ENCODE measurements around the gene OTX1.
"Not testable (repeated sequence)": the region's sequence is repeated elsewhere in the genome, so short reads cannot be mapped to it uniquely, and the experiment has no call there.

Gene OTX1

GRCh38 chr2:63050334-63051041 lies at the start of gene OTX1:
Gene OTX1, plus strand, starts transcription at chr2:63050830. Its CDS starts 2,161 bp downstream, at chr2:63052991.
- no peak for DNase-seq (ENCODE audit: low read depth in 1 of 2, low spot score in 1 of 2)

DNA sequence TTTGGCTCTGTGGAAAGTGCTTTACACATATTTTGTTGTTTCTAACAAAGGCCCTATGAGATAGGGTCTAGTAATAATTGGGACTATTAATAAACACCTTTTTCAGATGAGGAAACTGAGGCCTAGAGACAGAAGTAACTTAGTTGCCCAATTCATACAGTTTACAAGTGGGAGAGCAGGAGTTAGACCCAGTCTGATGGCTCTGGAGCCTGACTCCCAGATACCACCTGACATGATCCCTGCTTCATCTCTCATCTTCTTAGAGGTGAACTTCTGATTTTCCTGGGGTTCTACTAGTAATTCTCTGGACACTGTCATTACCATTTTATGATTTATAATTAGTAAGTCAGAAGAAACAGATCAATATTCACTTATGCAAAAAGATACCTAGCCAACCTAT lies 49.1 kb upstream of the OTX1 start:
- no peak for DNase-seq (ENCODE audit: low read depth in 1 of 2, low spot score in 1 of 2)

DNA sequence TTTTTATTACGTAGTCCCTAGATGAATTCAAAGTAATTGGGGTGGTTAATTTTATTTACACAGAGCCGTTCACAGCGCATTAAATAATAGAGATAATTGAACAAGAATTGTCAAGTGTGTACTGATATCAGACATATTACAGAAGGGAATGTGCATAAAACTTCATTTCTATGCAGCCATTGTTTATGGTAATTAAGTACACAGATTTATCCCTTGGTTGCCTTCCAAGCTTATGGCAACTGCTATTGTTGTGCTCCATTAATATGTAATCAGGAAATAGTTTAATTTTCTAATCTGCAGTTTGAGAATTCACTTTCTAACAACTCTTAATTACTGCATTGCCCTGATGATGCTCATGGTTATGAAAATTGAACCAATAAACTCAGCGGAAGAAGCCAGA lies 47.3 kb upstream of the OTX1 start:
- DNase-seq (ENCODE audit: low read depth in 1 of 2, low spot score in 1 of 2): no peak

- no peak for DNase-seq (ENCODE audit: low read depth in 1 of 2, low spot score in 1 of 2)
These were observed 42.7 kb upstream of the OTX1 start for GRCh38 chr2:63007813-63008458.

GRCh38 chr2:63008838-63009237 lies 41.8 kb upstream of the OTX1 start:
- DNase-seq (ENCODE audit: low read depth in 1 of 2, low spot score in 1 of 2): no peak

DNA sequence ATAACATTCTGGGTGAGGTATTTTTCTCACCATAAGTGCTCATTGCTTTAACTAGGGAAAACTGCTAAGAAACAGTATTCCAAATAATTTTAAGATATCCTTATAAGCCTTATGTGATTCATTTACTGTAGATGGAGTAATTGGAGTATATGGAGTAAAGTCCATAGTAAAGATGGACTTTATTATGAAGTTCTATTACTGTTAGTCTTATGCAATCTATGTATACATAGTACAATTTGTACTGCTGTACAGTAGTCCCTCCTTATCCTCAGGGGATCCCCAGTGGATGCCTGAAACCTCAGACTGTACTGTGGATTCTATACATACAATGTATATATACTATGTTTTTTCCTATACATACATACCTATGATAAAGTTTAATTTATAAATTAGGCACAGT lies 41.1 kb upstream of the OTX1 start:
- DNase-seq (ENCODE audit: low read depth in 1 of 2, low spot score in 1 of 2): no peak

GRCh38 chr2:63012541-63012940 lies 38.1 kb upstream of the OTX1 start:
- DNase-seq (ENCODE audit: low read depth in 1 of 2, low spot score in 1 of 2): no peak

DNA sequence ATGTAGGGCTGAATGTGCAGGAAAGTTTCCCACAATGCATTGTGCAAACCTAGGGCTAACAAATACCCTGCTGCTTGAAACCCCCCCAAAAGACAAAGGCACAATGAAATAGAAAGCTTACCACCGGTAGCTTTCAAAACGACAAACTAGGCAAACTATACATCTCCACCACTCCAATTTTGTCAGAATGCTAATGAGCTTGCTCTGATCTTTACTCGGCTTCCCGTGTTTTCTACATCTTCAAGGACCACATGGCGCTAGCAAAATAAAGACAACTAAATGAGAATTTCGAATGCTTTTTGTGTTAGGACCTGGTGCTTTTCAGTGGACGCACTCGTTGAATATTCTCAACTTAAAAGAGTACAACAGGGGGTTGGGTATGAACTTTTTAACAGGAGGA lies 37.2 kb upstream of the OTX1 start:
- no peak for DNase-seq (ENCODE audit: low read depth in 1 of 2, low spot score in 1 of 2)

- DNase-seq (ENCODE audit: low read depth in 1 of 2, low spot score in 1 of 2): no peak
These were observed 35.2 kb upstream of the OTX1 start for GRCh38 chr2:63015389-63015788.

- no peak for DNase-seq (ENCODE audit: low read depth in 1 of 2, low spot score in 1 of 2)
These were observed 32.2 kb upstream of the OTX1 start for GRCh38 chr2:63018439-63018838.

- DNase-seq (ENCODE audit: low read depth in 1 of 2, low spot score in 1 of 2): not testable (repeated sequence)
These were observed 30.9 kb upstream of the OTX1 start for GRCh38 chr2:63019686-63020085.

- no peak for DNase-seq (ENCODE audit: low read depth in 1 of 2, low spot score in 1 of 2)
These were observed 27.2 kb upstream of the OTX1 start for GRCh38 chr2:63023444-63023843.

DNA sequence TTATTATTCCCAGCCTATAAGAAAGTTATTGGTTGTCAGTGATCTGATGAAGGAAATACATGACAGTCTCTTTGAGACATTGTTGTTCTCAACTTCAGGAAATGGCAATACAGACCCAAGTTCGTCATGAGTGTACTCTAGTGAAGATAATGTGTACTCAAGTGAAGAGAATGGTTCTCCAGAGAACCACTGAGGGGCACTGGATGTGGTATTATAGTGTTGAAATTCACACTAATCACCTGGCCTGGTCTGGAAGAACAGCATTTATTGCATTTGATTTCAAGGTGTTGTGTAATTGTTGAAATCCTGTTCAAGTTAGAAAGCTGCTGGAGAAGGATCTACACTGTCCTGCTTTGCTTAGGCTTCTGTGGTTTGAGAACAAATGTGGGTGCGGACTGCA lies 23.4 kb upstream of the OTX1 start:
- DNase-seq (ENCODE audit: low read depth in 1 of 2, low spot score in 1 of 2): no peak

- DNase-seq (ENCODE audit: low read depth in 1 of 2, low spot score in 1 of 2): no peak
These were observed 21.6 kb upstream of the OTX1 start for GRCh38 chr2:63029058-63029457.

GRCh38 chr2:63034526-63034925 lies 16.1 kb upstream of the OTX1 start:
- no peak for DNase-seq (ENCODE audit: low read depth in 1 of 2, low spot score in 1 of 2)

GRCh38 chr2:63035169-63035568 lies 15.5 kb upstream of the OTX1 start:
- DNase-seq (ENCODE audit: low read depth in 1 of 2, low spot score in 1 of 2): no peak

DNA sequence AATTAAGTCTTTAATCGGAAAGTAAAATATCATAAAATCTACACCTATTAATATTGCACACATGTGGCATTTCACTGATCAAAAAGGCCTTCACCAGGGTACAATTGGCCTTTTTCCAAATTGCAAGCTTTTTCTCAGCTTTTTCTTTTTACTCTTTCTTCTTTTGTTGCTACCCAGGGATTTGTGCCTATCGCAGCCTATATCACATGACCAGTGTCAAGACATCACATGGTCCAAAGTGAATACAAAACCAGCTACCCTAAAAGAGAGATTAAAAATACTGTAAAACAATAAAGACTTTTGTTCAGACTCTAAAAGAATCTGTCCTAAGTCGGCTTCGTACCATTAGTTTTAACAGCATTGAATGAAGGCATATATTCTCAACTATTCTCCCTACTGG lies 15.0 kb upstream of the OTX1 start:
- DNase-seq (ENCODE audit: low read depth in 1 of 2, low spot score in 1 of 2): no peak

DNA sequence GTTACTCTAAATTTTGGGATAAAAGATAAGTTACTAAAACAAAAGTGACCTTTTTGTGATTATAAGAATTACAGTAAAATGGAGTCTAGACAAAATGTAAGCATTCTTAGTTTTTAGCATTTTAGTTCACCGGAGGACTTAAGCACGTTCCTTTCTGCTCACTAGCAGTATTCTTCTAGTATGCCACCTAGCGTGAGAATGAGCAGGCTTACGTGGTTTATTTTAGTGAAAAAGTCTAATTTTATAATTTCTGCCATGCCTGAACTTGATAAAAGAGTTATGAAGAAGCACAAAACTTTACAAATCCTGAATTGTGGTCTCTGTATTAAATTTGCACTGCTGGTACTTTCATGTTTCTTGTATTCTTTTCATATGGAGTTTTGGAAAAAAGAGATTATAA lies 12.6 kb upstream of the OTX1 start:
- DNase-seq (ENCODE audit: low read depth in 1 of 2, low spot score in 1 of 2): no peak

- no peak for DNase-seq (ENCODE audit: low read depth in 1 of 2, low spot score in 1 of 2)
These were observed 10.0 kb upstream of the OTX1 start for GRCh38 chr2:63040586-63040985.

DNA sequence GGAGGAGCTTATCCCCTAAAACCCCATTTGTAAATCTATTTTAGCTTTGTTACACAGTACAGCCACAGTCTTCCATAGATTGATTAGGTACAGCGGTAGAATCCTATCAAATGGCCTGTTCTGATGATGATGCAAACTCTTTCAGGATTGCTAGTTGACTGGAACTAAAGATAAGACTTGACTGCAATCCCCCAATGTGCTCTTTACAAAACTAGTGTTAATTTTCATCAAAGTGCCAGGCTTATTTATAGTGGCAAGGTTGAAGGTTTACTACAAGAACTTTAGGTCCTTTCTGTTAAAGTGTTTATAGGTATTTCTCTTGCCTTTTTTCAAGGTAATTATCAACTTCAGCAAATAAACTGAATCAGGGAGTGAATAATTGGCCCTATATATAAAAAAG lies 9.0 kb upstream of the OTX1 start:
- no peak for DNase-seq (ENCODE audit: low read depth in 1 of 2, low spot score in 1 of 2)

DNA sequence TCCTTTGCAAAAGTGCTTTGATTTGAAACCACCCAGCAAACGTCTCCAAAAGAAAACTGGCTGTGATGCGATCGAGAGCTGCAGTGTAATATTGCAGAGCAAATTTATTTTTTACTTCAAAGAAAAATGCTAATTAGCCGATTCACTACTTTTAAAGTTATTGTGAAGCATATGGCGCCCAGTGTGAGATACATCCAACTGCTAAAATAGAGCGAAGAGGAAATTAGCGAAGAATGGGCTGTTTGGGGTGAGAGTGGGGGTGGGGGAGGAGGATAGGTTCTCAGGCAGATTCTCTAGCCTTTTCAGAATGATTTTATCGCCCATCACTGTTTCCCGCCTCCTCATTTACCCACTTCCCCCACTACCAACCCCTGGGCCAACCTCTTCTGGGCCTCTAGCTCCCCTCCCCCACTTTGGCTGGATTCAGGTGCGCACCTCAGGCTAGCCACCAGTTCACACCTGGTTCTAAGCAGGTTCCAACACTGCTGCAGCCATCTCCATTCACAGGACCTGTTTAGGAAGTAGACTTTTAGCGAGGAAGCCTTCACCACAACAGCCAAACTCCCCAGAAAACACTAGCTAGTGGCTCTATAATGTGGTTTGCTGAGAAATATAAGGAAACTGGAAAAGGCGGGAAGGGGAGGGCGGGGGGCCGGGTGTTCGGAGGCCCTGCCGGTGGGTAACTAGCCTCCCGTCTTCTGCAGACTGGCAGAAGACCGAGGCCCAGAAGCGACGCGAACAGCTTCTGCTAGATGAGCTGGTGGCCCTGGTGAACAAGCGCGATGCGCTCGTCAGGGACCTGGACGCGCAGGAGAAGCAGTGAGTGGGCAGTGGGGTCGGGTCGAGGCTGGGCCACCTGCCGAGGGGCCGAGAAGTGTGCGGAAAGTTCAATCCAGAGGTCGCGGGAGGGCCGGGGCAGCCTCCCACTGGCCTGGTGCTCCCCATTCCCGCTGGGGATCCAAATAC lies 6.0 kb upstream of the OTX1 start:
- no peak for DNase-seq (ENCODE audit: low read depth in 1 of 2, low spot score in 1 of 2)

DNA sequence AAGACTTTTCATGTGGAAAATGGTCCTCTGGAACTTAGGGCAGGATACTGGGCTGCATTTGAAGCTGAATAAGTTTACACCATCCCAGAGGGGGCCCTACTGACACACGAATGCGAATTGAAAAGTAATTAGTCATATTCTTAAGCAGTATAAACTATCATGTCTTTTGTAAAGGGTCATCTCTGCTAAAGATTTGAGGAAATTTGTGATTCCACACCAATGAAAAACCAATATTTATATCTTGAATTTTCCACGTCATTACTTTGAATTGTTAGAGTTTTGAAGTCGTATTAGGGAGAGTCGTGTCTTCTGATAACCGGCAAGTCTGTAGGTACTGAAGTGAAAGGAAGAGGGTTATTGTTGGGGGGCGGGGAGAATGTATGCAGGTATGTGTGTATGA lies 4.1 kb upstream of the OTX1 start:
- DNase-seq (ENCODE audit: low read depth in 1 of 2, low spot score in 1 of 2): no peak

All from stimulated activated CD4-positive, alpha-beta T cell treated with anti-CD3 and anti-CD28 coated beads, Interleukin-15, amount 100 ng/mL, for 1 hour (primary cell).